Measurements from ENCODE around the gene PCDHGB4.
"Not testable (repeated sequence)": the region's sequence is repeated elsewhere in the genome, so short reads cannot be mapped to it uniquely, and the experiment has no call there.

DNA sequence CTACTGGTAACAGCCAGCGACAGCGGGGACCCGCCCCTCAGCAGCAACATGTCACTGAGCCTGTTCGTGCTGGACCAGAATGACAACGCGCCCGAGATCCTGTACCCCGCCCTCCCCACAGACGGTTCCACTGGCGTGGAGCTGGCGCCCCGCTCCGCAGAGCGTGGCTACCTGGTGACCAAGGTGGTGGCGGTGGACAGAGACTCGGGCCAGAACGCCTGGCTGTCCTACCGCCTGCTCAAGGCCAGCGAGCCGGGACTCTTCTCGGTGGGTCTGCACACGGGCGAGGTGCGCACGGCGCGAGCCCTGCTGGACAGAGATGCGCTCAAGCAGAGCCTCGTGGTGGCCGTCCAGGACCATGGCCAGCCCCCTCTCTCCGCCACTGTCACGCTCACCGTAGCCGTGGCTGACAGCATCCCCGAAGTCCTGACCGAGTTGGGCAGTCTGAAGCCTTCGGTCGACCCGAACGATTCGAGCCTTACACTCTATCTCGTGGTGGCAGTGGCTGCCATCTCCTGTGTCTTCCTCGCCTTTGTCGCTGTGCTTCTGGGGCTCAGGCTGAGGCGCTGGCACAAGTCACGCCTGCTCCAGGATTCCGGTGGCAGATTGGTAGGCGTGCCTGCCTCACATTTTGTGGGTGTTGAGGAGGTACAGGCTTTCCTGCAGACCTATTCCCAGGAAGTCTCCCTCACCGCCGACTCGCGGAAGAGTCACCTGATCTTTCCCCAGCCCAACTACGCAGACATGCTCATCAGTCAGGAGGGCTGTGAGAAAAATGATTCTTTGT, 7.1 kb downstream of the PCDHGB4 start:
- TF ChIP-seq, protein P1, sequence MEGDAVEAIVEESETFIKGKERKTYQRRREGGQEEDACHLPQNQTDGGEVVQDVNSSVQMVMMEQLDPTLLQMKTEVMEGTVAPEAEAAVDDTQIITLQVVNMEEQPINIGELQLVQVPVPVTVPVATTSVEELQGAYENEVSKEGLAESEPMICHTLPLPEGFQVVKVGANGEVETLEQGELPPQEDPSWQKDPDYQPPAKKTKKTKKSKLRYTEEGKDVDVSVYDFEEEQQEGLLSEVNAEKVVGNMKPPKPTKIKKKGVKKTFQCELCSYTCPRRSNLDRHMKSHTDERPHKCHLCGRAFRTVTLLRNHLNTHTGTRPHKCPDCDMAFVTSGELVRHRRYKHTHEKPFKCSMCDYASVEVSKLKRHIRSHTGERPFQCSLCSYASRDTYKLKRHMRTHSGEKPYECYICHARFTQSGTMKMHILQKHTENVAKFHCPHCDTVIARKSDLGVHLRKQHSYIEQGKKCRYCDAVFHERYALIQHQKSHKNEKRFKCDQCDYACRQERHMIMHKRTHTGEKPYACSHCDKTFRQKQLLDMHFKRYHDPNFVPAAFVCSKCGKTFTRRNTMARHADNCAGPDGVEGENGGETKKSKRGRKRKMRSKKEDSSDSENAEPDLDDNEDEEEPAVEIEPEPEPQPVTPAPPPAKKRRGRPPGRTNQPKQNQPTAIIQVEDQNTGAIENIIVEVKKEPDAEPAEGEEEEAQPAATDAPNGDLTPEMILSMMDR (IDR thresholded peaks at IDR 0.05): not testable (repeated sequence)
- TF ChIP-seq POLR2A, EP300, POLR2AphosphoS5 (IDR thresholded peaks at IDR 0.05): not testable (repeated sequence)

All from suprapubic skin (tissue), 4 donors.